Epithelial cell of esophagus (primary cell): ENCODE results near the gene ERBB3.

Experiments used
- DNase-seq: peaks from one replicate; pipeline ENCODE4 v3.0.0; 2010; ENCODE audit warnings: low read depth
- H3K4me3 ChIP-seq: 2 replicates; pipeline ENCODE4 v1.5.1; 2011; ENCODE audit warnings: mild to moderate bottlenecking, low read length, control low read depth
- TF ChIP-seq, protein P1 (sequence below): IDR thresholded peaks from 2 replicates; pipeline ENCODE4 v1.5.1; 2011; ENCODE audit warnings: low read depth, mild to moderate bottlenecking, low read length, control low read depth, inconsistent platforms; ENCODE audit not compliant: insufficient read depth; ENCODE audit errors: missing control alignments

Gene ERBB3

DNA sequence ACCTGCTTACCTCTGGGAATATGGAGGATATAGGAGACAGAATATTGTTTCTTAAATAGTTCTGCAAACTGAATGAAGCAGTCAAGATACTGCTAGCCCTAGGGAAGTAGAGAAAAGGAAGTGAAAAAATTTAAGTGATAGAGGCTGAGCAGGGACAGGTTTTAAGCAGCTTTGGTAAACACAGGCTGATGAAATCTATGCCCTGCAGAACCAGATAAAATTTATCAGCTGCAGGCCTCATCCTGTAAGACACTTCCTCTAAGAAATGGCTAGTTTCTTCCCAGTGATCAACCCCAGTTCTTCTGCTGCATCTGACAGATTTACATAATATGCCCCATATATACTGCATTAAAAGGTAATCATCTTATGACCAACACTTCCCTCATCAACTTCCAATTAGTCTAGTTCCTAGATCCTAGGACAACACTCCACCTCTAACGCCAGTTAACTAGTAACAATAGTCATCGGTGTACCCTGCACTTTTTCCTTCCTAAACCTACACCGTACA, 46.8 kb downstream of the ERBB3 start:
- no peak for DNase-seq
- H3K4me3 ChIP-seq, result no peak overlapping the region
- TF ChIP-seq, protein P1, sequence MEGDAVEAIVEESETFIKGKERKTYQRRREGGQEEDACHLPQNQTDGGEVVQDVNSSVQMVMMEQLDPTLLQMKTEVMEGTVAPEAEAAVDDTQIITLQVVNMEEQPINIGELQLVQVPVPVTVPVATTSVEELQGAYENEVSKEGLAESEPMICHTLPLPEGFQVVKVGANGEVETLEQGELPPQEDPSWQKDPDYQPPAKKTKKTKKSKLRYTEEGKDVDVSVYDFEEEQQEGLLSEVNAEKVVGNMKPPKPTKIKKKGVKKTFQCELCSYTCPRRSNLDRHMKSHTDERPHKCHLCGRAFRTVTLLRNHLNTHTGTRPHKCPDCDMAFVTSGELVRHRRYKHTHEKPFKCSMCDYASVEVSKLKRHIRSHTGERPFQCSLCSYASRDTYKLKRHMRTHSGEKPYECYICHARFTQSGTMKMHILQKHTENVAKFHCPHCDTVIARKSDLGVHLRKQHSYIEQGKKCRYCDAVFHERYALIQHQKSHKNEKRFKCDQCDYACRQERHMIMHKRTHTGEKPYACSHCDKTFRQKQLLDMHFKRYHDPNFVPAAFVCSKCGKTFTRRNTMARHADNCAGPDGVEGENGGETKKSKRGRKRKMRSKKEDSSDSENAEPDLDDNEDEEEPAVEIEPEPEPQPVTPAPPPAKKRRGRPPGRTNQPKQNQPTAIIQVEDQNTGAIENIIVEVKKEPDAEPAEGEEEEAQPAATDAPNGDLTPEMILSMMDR, result no peak

DNA sequence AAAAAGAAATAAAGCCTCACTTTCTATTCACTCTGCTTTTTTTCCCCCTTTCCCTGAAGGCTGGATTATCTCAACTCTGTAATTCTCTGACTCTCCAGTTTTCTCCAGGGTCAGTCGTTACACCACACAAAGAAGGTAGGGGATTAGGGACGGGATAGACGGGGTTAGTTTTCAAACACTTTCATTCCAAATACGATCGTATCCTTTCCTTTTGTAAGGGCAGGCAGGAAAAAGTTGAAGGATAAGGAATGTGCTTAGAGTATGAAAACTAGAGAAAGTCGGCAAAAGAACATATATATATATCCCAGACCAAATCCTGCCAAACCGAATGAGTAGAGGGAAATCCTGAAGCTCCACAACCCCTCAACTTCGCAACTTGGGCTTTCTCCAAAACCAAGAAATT, 47.5 kb downstream of the ERBB3 start:
- DNase-seq, result no peak
- peak overlapping the region; percentile 93 for H3K4me3 ChIP-seq
- TF ChIP-seq, protein P1, result no peak

DNA sequence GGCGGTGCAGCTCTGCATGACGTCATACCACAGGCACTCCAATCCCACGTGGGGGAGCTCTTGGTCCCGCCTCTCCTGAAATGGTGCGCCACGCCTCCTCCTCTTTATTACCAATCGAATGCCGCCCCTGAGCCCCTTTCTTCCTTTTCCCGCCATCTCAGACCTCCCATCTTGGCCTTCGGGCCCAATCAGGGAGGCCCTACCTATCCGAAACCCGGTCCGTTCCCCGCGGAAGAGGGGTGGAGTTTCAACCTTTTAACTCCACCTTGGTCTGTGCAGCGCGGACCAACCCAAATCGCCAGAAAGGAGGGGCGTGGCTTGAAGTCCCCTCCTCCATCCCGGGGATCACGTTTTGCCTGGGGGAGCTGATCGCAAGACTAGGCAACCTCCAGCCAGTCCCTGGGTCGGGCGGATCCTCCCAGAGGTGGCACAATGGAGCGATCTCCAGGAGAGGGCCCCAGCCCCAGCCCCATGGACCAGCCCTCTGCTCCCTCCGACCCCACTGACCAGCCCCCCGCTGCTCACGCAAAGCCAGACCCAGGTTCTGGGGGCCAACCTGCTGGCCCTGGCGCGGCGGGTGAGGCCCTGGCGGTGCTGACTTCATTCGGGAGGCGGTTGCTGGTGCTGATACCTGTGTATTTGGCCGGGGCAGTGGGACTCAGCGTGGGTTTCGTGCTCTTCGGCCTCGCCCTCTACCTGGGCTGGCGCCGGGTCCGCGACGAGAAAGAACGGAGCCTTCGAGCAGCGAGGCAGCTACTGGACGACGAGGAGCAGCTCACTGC, 48.1 kb downstream of the ERBB3 start, which contains the start of gene ESYT1:
Gene ESYT1, plus strand, starts transcription at position 380 of the 782 bp plus-strand sequence. Its CDS starts 53 bp downstream, at position 433.
- peak within 1 kb of the TSS; percentile 93 for H3K4me3 ChIP-seq
- peak; percentile 100 for DNase-seq
- TF ChIP-seq, protein P1, result no peak

DNA sequence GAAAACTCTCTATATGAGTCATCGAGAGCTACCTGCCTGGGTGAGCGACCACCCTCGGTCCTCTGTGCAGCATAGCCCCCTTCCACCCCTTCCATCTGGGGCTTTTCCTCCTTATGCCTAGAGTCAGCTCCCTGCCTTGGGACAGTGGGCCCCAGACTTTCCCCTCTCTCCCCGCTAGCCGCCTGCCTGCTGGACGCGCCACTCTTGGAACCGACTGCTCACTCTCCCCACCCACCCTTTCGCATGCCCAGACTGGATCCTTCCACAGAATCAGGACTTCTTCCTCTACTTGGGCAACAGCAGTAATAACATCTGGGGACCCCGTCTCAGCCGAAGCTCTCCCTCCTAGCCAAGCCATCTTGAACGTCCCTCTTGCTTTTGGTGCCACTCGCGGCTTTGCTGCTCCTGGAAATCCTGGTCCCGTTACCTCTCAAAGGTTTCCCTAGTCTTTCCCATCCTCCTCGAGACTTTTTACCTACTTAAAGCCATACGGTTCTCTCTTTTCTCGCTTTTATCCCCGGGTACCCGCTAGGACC, 48.8 kb downstream of the ERBB3 start:
- DNase-seq, result peak; percentile 47
- H3K4me3 ChIP-seq, result peak overlapping the region; percentile 93
- TF ChIP-seq, protein P1, result no peak

DNA sequence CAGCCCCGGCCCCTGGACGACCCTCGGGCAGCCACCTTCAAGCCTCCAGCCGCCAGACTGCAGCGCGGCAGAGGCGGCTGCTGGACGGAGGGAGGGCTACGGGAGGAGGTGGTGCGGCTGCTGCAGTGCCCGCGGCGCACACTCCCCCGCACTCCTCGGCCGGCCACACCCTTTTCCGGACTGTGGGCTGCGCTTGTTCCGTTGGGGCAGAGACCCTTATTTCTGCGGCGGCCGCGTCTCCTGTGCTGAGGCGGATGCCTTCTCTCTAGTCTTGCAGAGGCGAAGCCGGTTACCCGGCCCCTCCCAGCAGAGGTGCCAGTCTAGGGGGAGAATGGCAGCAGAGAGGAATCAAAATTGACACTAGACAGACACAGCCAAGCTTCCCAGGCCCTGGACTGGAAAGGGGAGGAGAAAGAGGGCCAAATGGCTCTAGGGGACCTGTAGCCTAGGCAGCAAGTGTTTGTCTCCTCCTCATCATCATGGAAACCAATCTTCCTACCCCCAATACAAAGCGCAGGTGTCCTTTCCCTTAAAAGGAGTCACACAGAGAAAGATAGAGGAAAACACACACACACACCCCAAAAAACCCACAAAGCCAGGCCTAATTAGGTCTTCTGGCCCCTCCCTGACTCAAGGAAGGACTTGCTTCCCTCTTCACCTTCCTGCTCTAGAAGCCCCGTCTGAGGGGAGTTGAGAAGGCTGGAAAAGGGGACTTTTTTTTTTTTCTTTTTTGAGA, 49.4 kb downstream of the ERBB3 start:
- H3K4me3 ChIP-seq, result peak overlapping the region; percentile 93
- DNase-seq, result peak; percentile 57
- TF ChIP-seq, protein P1, result no peak

DNA sequence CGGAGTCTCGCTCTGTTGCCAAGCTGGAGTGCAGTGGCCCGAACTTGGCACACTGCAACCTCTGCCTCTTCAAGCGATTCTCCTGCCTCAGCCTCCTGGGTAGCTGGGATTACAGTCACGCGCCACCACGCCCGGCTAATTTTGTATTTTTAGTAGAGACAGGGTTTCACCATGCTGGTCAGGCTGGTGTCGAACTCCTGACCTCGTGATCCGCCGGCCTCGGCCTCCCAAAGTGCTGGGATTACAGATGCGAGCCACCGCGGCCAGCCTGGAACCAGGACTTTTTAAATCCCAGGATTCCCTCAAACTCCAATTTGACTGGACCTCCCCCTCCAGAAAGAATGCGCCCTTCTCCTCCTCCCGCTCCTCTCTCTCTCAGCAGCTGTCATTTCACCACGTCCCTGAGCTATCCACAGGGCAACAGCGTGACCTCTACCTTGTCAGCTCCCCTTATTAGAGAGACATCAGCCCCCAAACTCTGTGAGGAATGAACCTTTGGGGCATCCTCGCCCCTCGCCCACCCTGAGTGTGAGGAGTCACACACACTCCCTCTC, 50.1 kb downstream of the ERBB3 start:
- TF ChIP-seq, protein P1, result no peak
- DNase-seq, result no peak
- peak overlapping the region; percentile 93 for H3K4me3 ChIP-seq
